Astrocyte (in vitro differentiated cells and primary cell): ENCODE data around the gene ASH1L. TPM values are rescaled to one million over a fixed set of nuclear protein-coding genes. Genes with fewer than 3 reads are reported as not detected.

Experiments used
- DNase-seq: peaks from one replicate; pipeline ENCODE4 v3.0.0-alpha.2; 2010; ENCODE audit warnings: low read depth
- FAIRE-seq: peaks from 2 replicates; lab custom pipeline; 2011; peaks lifted over from hg19 to GRCh38; lab: Jason Lieb, UNC
- H2AFZ ChIP-seq: 2 replicates; pipeline ENCODE4 v1.6.0; 2012; ENCODE audit warnings: low read depth, low read length, inconsistent platforms
- H3K27ac ChIP-seq: 2 replicates; pipeline ENCODE4 v1.5.1; 2011; ENCODE audit warnings: low read depth, low read length, inconsistent platforms
- H3K27me3 ChIP-seq: 2 replicates; pipeline ENCODE4 v1.6.0; 2011; ENCODE audit warnings: low read length, inconsistent platforms; ENCODE audit not compliant: insufficient read depth
- H3K36me3 ChIP-seq: 2 replicates; pipeline ENCODE4 v1.5.1; 2011; ENCODE audit warnings: low read length, inconsistent platforms; ENCODE audit not compliant: insufficient read depth
- H3K4me1 ChIP-seq: 2 replicates; pipeline ENCODE4 v1.5.1; 2011; ENCODE audit warnings: low read length, inconsistent platforms; ENCODE audit not compliant: insufficient read depth
- H3K4me2 ChIP-seq: 2 replicates; pipeline ENCODE4 v1.6.0; 2012; ENCODE audit warnings: low read length, inconsistent platforms
- H3K4me3 ChIP-seq: 2 replicates; pipeline ENCODE4 v1.5.1; 2011; ENCODE audit warnings: low read depth, mild to moderate bottlenecking, low read length, inconsistent platforms; ENCODE audit not compliant: insufficient read depth
- H3K79me2 ChIP-seq: 2 replicates; pipeline ENCODE4 v1.6.0; 2012; ENCODE audit warnings: mild to moderate bottlenecking, low read length, inconsistent platforms; ENCODE audit not compliant: insufficient read depth
- H3K9ac ChIP-seq: 2 replicates; pipeline ENCODE4 v1.6.0; 2012; ENCODE audit warnings: mild to moderate bottlenecking, low read length, inconsistent platforms
- H3K9me3 ChIP-seq: 2 replicates; pipeline ENCODE4 v1.5.1; 2012; ENCODE audit warnings: low read depth, mild to moderate bottlenecking, low read length, inconsistent platforms; ENCODE audit not compliant: insufficient read depth
- H4K20me1 ChIP-seq: 2 replicates; pipeline ENCODE4 v1.6.0; 2012; ENCODE audit warnings: low read length, inconsistent platforms; ENCODE audit not compliant: insufficient read depth
- H3K27ac Mint-ChIP-seq: one replicate; pipeline ENCODE4 v1.8.0; 2021; ENCODE audit warnings: mild to moderate bottlenecking, mixed read lengths; ENCODE audit not compliant: unreplicated experiment
- H3K27me3 Mint-ChIP-seq: one replicate; pipeline ENCODE4 v1.8.0; 2021; ENCODE audit warnings: low read depth, mixed read lengths; ENCODE audit not compliant: unreplicated experiment
- H3K36me3 Mint-ChIP-seq: one replicate; pipeline ENCODE4 v1.8.0; 2021; ENCODE audit warnings: low read depth, mixed read lengths; ENCODE audit not compliant: unreplicated experiment
- H3K4me1 Mint-ChIP-seq: one replicate; pipeline ENCODE4 v1.8.0; 2021; ENCODE audit warnings: low read depth, mixed read lengths; ENCODE audit not compliant: unreplicated experiment
- H3K4me3 Mint-ChIP-seq: one replicate; pipeline ENCODE4 v1.8.0; 2021; ENCODE audit warnings: mild to moderate bottlenecking, moderate library complexity, mixed read lengths; ENCODE audit not compliant: unreplicated experiment
- H3K9me3 Mint-ChIP-seq: one replicate; pipeline ENCODE4 v1.8.0; 2021; ENCODE audit warnings: mild to moderate bottlenecking, mixed read lengths; ENCODE audit not compliant: unreplicated experiment
- CTCF ChIP-seq: IDR thresholded peaks from 2 replicates; pipeline ENCODE4 v1.5.1; 2011; ENCODE audit warnings: low read depth, mild to moderate bottlenecking, inconsistent platforms, low read length, moderate library complexity; ENCODE audit not compliant: insufficient read depth
- EZH2 ChIP-seq: IDR thresholded peaks from 2 replicates; pipeline ENCODE4 v1.6.1; 2012; ENCODE audit warnings: mild to moderate bottlenecking, low read length, inconsistent platforms; ENCODE audit not compliant: insufficient read depth
- total RNA-seq: library from RNA; stranded (reverse); gene quantifications from 2 replicates; pipeline ENCODE4 v1.2.1, GENCODE V29; 2021

Gene ASH1L
- total RNA-seq, 1 donor from 2014 or later = 31.1 TPM

- H3K27me3 Mint-ChIP-seq = peaks cover 56% of the 10 kb centered on the region
- no peak for FAIRE-seq
- H3K36me3 ChIP-seq = no peaks in the 10 kb centered on the region
- DNase-seq = no peak
- H3K4me3 ChIP-seq = no peak overlapping the region
- no peak overlapping the region for H2AFZ ChIP-seq
- H3K4me3 Mint-ChIP-seq = no peak overlapping the region
- H3K79me2 ChIP-seq = no peaks in the 10 kb centered on the region
- peaks cover 7% of the 10 kb centered on the region for H3K36me3 Mint-ChIP-seq
- no peak overlapping the region for H3K27ac ChIP-seq
- peaks cover 3% of the 10 kb centered on the region for H3K9me3 ChIP-seq
- H4K20me1 ChIP-seq = no peaks in the 10 kb centered on the region
- H3K9ac ChIP-seq = no peak overlapping the region
- no peaks in the 10 kb centered on the region for H3K4me1 ChIP-seq
- TF ChIP-seq EZH2 (no peak), CTCF (no peak)
- no peak overlapping the region for H3K4me2 ChIP-seq
- H3K27ac Mint-ChIP-seq = no peak overlapping the region
- H3K27me3 ChIP-seq = peaks cover 37% of the 10 kb centered on the region
- no peaks in the 10 kb centered on the region for H3K4me1 Mint-ChIP-seq
- H3K9me3 Mint-ChIP-seq = peaks cover 3% of the 10 kb centered on the region
Observed at GRCh38 chr1:155296661-155297060, 265.9 kb downstream of the ASH1L start.

- no peak for TF ChIP-seq CTCF
- TF ChIP-seq EZH2 = no peak
- H3K27me3 Mint-ChIP-seq = peaks cover 61% of the 10 kb centered on the region
- H3K4me1 Mint-ChIP-seq = no peaks in the 10 kb centered on the region
- H3K4me3 ChIP-seq = no peak overlapping the region
- no peak overlapping the region for H3K27ac Mint-ChIP-seq
- H3K4me2 ChIP-seq = no peak overlapping the region
- H3K4me3 Mint-ChIP-seq = no peak overlapping the region
- H3K36me3 Mint-ChIP-seq = peaks cover 7% of the 10 kb centered on the region
- H4K20me1 ChIP-seq = no peaks in the 10 kb centered on the region
- no peak overlapping the region for H3K27ac ChIP-seq
- DNase-seq (no peak), FAIRE-seq (no peak)
- no peak overlapping the region for H3K9ac ChIP-seq
- H3K79me2 ChIP-seq = no peaks in the 10 kb centered on the region
- H3K9me3 Mint-ChIP-seq = peaks cover 3% of the 10 kb centered on the region
- H3K36me3 ChIP-seq = no peaks in the 10 kb centered on the region
- peaks cover 37% of the 10 kb centered on the region for H3K27me3 ChIP-seq
- H3K4me1 ChIP-seq = no peaks in the 10 kb centered on the region
- peak overlapping the region; percentile 52 for H2AFZ ChIP-seq
- peaks cover 3% of the 10 kb centered on the region for H3K9me3 ChIP-seq
Observed at GRCh38 chr1:155295942-155296267, 266.7 kb downstream of the ASH1L start.

- peaks cover 7% of the 10 kb centered on the region for H3K36me3 Mint-ChIP-seq
- DNase-seq (no peak), FAIRE-seq (no peak)
- H3K4me3 ChIP-seq = no peak overlapping the region
- peaks cover 3% of the 10 kb centered on the region for H3K9me3 ChIP-seq
- H3K27ac ChIP-seq = no peak overlapping the region
- no peak overlapping the region for H3K27ac Mint-ChIP-seq
- no peaks in the 10 kb centered on the region for H3K79me2 ChIP-seq
- H4K20me1 ChIP-seq = no peaks in the 10 kb centered on the region
- H3K27me3 Mint-ChIP-seq = peaks cover 60% of the 10 kb centered on the region
- no peaks in the 10 kb centered on the region for H3K4me1 Mint-ChIP-seq
- H3K9ac ChIP-seq = no peak overlapping the region
- H3K4me3 Mint-ChIP-seq = no peak overlapping the region
- no peaks in the 10 kb centered on the region for H3K4me1 ChIP-seq
- H2AFZ ChIP-seq = peak overlapping the region; percentile 52
- H3K27me3 ChIP-seq = peaks cover 37% of the 10 kb centered on the region
- no peaks in the 10 kb centered on the region for H3K36me3 ChIP-seq
- peak overlapping the region; percentile 66 for H3K4me2 ChIP-seq
- TF ChIP-seq EZH2 (peak; percentile 91), CTCF (no peak)
- peaks cover 3% of the 10 kb centered on the region for H3K9me3 Mint-ChIP-seq
Observed at GRCh38 chr1:155295183-155295941, 267.2 kb downstream of the ASH1L start.
